H1 (cell line): ENCODE data around the gene STAG1. TPM values are rescaled to one million over a fixed set of nuclear protein-coding genes. Genes with fewer than 3 reads are reported as not detected.

Experiments
- ATF2 ChIP-seq: IDR thresholded peaks from 2 replicates; pipeline ENCODE4 v1.6.1; 2012; ENCODE audit warnings: low read length, inconsistent platforms
- CREB1 ChIP-seq: IDR thresholded peaks from 2 replicates; pipeline ENCODE4 v1.6.1; 2012; ENCODE audit warnings: inconsistent platforms
- EGR1 ChIP-seq: IDR thresholded peaks from 2 replicates; pipeline ENCODE4 v1.6.1; 2011; ENCODE audit warnings: low read depth, low read length, borderline replicate concordance
- GABPA ChIP-seq: IDR thresholded peaks from 2 replicates; pipeline ENCODE4 v1.6.1; 2011; ENCODE audit warnings: mild to moderate bottlenecking, low read length, moderate library complexity, borderline replicate concordance; ENCODE audit not compliant: insufficient read depth
- POU5F1 ChIP-seq: IDR thresholded peaks from 2 replicates; pipeline ENCODE4 v1.6.1; 2011; ENCODE audit warnings: low read depth, mild to moderate bottlenecking, low read length, moderate library complexity
- SRF ChIP-seq: IDR thresholded peaks from 2 replicates; pipeline ENCODE4 v1.6.1; 2011; ENCODE audit warnings: mild to moderate bottlenecking, low read depth, low read length, moderate library complexity
- polyA plus RNA-seq, 7 experiments: library from polyadenylated mRNA; depleted of rRNA in 3 of 7; stranded (reverse) in 5 of 7; unstranded in 2 of 7; fragments of >200 nt in 5 of 7; fragments of 200-250 nt in 2 of 7; gene quantifications; 1 replicate in 5 of 7; 2 replicates in 1 of 7; 4 replicates in 1 of 7; pipeline versions ENCODE4 v1.2.1 to v1.2.3, GENCODE V29; 2011 to 2013; ENCODE audit warnings: missing spikeins in 2 of 7, mixed read lengths in 2 of 7
- total RNA-seq: library from RNA; stranded (reverse); fragmentation: NEBNext Ultra II Directional; extraction: Animal tissue kit (Norgen Biotek cat#: 25700); gene quantifications from 2 replicates; pipeline ENCODE4 v1.2.1, GENCODE V29; 2021

The STAG1 gene
- total and polyA plus RNA-seq, 2 of the 8 experiments (the other 6 are each of a cell fraction or from before 2014, with no cell fraction given) = 4.6 to 23.4 TPM

GRCh38 chr3:136696797-136697196, 55.4 kb downstream of the STAG1 start (continued):
- TF ChIP-seq GABPA (no peak), POU5F1 (no peak), SRF (no peak), EGR1 (no peak), ATF2 (no peak), CREB1 (no peak)
- TF ChIP-seq, all 59 proteins: peak for 0
